Fibroblast of peridontal ligament (primary cell): ENCODE measurements around the gene BRCA1.
"Not testable (repeated sequence)": the region's sequence is repeated elsewhere in the genome, so short reads cannot be mapped to it uniquely, and the experiment has no call there.

Experiments
- DNase-seq: peaks from one replicate; pipeline ENCODE4 v3.0.0-alpha.2; 2010; ENCODE audit errors: extremely low read depth

The BRCA1 gene

DNA sequence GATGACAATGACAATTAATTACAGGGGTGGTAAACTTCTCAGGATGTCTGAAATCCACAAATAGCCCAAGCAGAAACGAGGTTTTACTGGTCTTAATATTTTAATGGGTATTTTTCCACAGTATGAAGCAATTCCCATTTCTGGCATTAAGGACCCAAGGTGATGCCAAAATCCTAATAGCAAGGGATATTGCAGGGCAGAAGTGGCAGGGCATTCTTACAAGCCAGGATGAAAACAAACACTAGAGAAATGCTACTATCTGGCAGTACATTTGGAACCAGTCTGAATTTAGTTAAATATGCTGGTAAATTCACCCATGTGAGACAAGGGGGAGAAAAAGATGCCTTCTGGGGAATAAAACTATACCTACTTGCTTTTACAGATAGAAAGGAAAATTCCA is 54.9 kb downstream of the BRCA1 start:
- no peak for DNase-seq

DNA sequence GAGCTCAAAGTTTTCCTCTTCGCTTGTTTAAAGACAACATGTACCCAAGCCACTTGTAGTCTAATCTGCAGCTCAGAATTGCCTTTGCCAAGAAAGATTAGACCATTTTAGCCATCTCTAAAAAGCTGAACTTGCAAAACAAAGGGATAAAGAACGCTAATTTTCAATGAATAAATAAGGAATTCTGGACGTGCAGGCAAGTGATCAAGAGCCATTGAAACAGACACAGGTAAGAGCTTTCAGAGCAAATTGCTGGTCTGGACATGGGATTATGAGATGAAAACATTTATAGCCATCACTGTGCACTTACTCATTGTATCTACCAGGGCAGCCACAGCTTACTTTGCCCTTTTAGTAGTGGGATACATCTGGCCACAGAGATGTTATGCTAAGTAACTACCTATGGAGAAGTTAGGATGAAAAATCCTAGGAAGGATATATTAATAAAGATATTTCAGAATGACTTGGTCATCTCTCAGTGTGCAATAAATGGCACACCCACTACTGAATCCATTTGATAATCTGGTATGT is 55.7 kb downstream of the BRCA1 start:
- no peak for DNase-seq

GRCh38 chr17:43068570-43069367 is 56.4 kb downstream of the BRCA1 start:
- no peak for DNase-seq

- no peak for DNase-seq
These were observed 62.1 kb downstream of the BRCA1 start for GRCh38 chr17:43062984-43063638.

DNA sequence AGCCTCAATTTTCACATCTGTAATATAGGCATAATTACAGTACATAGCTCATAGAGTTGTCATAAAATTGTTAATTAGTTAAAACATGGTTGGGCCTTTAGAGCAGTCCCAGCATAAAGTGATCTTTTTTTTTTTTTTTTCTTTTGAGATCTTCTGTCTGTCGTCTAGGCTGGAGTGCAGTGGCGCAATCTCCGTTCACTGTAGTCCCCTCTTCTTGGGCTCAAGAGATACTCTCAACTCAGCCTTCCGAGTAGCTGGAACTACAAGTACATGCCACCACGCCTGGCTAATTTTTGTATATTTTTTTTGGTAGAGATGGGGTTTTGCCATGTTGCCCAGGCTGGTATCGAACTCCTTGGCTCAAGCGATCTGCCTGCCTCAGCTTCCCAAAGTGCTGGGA is 69.1 kb downstream of the BRCA1 start:
- no peak for DNase-seq

GRCh38 chr17:43053008-43053407 is 72.2 kb downstream of the BRCA1 start:
- DNase-seq = not testable (repeated sequence)

GRCh38 chr17:43051969-43052368 is 73.2 kb downstream of the BRCA1 start:
- DNase-seq = no peak

GRCh38 chr17:43044024-43044423 is 81.1 kb downstream of the BRCA1 start:
- no peak for DNase-seq

- peak; percentile 16 for DNase-seq
These were observed 81.9 kb downstream of the BRCA1 start for GRCh38 chr17:43043307-43043706.

DNA sequence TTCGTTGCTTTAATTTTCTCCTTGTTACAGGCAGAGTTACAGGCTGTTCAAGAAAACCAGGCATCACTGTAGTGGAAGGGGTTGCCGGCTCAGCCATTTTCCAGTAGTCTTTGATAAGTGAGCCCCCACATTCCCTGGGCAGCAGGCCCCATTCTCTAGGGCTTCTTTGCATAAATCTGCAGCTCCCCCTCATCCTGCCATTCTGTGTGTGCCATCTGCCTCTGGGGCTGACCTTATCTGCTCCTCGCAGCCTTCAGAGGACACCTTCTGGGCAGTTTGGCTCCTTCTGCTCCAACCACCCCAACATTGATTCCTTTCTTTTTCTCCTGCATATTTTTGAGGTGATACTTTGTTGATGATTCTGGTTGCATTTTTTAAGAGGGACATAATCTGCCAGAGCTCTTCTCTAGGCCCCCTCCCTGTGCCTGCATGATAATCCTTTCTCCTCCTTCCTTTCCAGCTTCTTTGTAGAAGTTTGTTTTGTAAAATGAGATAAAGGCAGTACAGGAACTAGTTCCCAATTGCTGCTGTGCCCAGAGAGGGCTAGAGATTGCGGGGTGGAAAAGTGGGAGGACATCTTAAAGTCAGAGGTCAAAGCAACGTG is 83.0 kb downstream of the BRCA1 start:
- no peak for DNase-seq

GRCh38 chr17:43040655-43041054 is 84.5 kb downstream of the BRCA1 start:
- DNase-seq = no peak

DNA sequence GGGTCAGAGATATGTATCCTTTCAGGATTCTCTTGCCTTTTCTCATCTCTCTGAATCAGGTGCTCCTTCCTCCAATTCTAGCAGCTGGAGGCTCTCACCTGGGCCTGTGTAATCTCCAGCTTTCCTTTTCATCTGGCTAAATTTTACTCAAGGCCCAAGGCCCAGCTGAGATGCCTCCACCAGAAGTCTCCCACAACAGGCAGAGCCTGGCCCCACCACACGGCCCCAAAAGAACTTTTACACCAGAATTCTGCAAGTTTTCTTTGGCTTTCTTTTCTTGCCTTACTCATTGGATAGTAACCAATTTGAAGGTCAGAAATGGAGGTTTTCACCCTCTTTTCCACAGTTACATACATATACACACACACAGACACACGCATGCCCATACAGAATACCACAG is 85.5 kb downstream of the BRCA1 start:
- DNase-seq = no peak

DNA sequence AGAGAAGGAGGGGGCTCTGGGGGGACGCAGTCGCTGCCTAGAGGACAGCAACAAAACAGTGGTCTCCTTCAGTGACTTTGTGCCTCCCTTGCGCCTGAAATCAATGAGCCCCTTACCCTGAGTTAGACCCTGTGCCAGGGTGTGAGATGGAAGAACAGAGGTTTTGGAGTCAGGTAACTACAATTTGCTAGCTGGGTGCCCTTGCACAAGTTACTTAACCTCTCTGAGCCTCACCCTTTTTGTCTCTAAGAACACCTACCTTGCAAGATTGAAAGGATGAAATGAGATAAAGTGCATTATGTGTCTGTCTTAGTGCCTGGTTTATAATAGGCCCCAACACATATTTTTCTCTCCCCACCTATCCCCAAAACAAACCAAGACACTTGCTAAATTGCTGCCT is 90.3 kb downstream of the BRCA1 start:
- no peak for DNase-seq

GRCh38 chr17:43033948-43034881 is 90.9 kb downstream of the BRCA1 start:
- DNase-seq = no peak

DNA sequence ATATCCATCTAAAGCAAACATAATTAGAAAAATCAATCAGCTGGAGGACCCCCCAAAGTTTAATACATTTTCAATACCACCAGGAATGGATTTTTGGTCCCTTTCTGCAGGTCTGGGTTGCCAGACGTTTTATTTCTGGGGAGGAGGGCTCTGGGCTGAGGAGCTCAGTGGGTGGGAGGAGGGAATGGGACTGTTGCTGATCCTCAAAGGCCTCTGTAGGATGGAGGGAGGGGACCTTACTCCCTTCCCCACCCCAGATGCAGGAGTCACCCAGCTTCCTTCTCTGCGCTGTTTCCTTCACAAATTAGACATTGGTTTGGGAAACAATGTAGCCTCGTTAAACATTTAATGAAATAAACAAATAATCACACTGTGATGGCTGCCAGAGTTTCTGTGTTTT is 93.5 kb downstream of the BRCA1 start:
- DNase-seq = no peak

DNA sequence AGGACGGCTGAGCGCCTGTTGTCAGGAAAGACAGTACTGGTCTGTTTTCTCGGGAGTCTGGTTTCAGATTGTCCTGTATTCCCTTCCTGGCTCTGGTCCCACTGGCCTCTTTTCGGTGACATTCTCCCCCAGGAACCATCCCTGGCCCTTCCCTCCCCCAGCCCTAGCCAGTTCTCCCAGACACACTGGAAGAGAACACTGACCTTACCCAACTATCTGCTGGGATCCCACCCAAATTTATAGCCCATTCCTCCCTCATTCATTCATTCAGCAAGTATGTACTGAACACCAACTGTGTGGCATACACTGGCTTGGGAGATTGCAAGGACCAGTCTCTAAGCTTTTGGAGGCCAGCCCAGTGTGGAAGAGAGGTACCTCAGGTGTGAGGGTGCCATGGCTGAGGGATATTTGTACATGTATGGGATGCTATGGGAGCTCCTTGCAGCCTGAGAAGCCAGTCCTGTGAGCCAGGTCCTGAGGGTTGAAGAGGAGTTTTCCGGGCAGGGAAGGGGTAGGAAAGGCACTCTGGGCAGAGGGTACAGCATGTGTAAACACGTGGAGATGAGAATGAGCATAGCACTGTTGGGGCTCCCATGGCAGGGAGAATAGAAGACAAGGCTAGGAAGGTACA is 94.9 kb downstream of the BRCA1 start:
- no peak for DNase-seq

DNA sequence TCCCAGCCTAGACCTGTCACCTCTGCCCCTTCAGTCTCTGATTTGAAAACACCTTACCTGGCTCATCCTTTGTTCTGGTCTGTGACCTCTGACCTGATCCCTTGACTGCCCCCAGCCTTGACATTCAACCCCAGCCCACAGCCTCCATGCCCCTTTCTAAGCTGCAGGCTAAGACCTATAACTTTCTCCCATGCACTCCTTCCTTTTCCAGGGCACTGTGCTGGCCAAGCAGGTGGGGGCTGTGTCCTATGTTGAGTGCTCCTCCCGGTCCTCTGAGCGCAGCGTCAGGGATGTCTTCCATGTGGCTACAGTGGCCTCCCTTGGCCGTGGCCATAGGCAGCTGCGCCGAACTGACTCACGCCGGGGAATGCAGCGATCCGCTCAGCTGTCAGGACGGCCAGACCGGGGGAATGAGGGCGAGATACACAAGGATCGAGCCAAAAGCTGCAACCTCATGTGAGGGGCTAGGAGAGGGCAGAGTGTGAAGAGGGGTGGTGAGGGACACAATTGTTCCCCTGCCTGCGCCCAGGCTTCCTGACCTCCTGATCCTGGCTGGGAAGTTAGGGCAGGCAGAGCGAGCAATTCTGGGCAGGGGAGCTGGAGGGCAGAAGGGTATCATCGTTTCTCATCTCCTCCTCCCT is 96.8 kb downstream of the BRCA1 start:
- DNase-seq = no peak

DNA sequence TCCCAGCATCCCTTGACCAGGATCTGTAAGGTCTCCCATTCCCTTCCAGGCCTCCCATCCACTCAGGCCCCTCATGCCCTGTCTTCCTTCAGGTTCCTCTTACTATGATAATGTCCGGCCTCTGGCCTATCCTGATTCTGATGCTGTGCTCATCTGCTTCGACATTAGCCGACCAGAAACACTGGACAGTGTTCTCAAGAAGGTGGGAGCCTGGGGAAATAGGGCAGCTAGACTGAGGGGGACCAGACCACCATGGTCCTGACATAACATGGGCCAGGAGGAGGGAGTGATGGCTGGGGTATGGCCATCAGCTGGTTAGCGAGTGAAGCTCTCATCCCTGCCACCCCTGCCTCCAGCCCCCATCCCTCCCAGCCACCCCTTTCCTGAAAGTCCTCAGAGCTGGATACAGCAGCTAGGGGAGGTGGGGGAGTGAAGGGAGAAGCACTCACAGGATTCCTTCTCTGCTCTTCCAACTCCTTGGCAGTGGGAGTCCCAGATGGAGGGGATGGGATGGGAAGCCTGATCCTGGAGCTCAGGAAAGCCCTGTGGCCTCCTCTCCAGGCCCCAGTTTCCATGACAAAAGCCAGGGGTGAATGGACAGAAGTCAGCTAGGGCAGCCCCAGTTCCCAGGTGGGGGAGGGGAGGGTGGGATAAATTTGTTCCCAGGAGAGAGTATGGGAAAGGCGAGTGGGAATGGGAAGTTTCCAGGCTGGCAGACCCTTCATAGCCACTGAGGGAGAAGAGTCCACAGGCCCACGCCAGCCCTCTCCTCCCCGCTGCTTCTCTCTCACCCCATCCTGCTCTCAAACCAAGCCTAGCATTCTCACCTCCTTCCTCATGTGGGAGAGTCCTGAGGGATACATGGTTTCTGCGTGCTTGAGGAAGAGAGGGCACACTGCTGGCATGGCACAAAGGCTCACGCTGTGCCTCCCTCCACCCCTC is 97.8 kb downstream of the BRCA1 start:
- no peak for DNase-seq

GRCh38 chr17:43026595-43026994 is 98.6 kb downstream of the BRCA1 start:
- no peak for DNase-seq
